ENCODE measurements around the gene PIBF1. TPM values are rescaled to one million over a fixed set of nuclear protein-coding genes. Genes with fewer than 3 reads are reported as not detected.

Gene PIBF1
- total RNA-seq, 1 donor from 2014 or later, result 44.8 TPM

- Mint-ChIP-seq H3K36me3 (peaks cover 3% of the 10 kb centered on the region), H3K27ac (no peak overlapping the region), H3K9me3 (no peaks in the 10 kb centered on the region), H3K4me1 (no peaks in the 10 kb centered on the region), H3K27me3 (ENCODE audit: insufficient read depth, low read depth) (no peaks in the 10 kb centered on the region), H3K4me3 (no peak overlapping the region)
- H3F3A ChIP-seq (ENCODE audit: low read depth), result no peaks in the 10 kb centered on the region
- no peak for DNase-seq (ENCODE audit: low spot score)
- no peak overlapping the region for H3K4me2 ChIP-seq
- no peaks in the 10 kb centered on the region for H3K36me3 ChIP-seq
- H4K20me1 ChIP-seq (ENCODE audit: low read depth), result no peaks in the 10 kb centered on the region
- H3K9ac ChIP-seq, result no peak overlapping the region
- H2AFZ ChIP-seq (replicated peaks), result no peak overlapping the region
- H3K4me3 ChIP-seq, result no peak overlapping the region
- H3K27ac ChIP-seq, result no peak overlapping the region
- no peaks in the 10 kb centered on the region for H3K79me2 ChIP-seq (ENCODE audit: low read depth)
- no peaks in the 10 kb centered on the region for H3K4me1 ChIP-seq
- no peaks in the 10 kb centered on the region for H3K27me3 ChIP-seq
- no peaks in the 10 kb centered on the region for H3K9me3 ChIP-seq (ENCODE audit: low read depth)
- TF ChIP-seq EZH2 (IDR thresholded peaks at IDR 0.05) (no peak), EZH2phosphoT487 (IDR thresholded peaks at IDR 0.05) (no peak), CTCF (IDR thresholded peaks at IDR 0.05) (no peak)
These were observed 243.5 kb downstream of the PIBF1 start for GRCh38 chr13:73025217-73026012.

DNA sequence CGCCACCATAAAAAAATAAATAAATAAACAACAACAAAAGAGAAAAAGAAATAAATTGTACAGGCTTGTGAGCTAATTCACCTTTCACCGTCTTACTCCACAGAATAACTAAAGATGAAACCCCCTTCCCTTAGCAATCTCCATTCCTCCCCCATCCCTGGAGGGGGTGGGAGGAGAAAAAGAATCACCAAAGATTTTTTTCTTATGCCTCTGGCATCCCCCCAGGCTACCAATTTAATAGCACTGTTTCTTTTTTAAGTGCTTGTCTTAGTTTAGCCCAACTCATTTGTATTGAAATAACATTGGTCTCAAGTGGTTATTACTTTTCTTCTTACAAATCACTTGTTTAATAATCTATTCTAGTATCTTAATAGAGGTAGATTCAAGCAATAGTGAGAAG, 253.0 kb downstream of the PIBF1 start:
- H3K4me2 ChIP-seq, result no peak overlapping the region
- no peak overlapping the region for H3K4me3 Mint-ChIP-seq
- no peaks in the 10 kb centered on the region for H3K27me3 ChIP-seq
- no peaks in the 10 kb centered on the region for H3K4me1 Mint-ChIP-seq
- H3K4me1 ChIP-seq, result peaks cover 6% of the 10 kb centered on the region
- no peak overlapping the region for H3K27ac ChIP-seq
- no peak overlapping the region for H3K9ac ChIP-seq
- no peaks in the 10 kb centered on the region for H4K20me1 ChIP-seq (ENCODE audit: low read depth)
- TF ChIP-seq EZH2 (IDR thresholded peaks at IDR 0.05) (no peak), EZH2phosphoT487 (IDR thresholded peaks at IDR 0.05) (no peak), CTCF (IDR thresholded peaks at IDR 0.05) (no peak)
- no peak overlapping the region for H3K4me3 ChIP-seq
- no peaks in the 10 kb centered on the region for H3K9me3 Mint-ChIP-seq
- no peak for DNase-seq (ENCODE audit: low spot score)
- H3F3A ChIP-seq (ENCODE audit: low read depth), result no peaks in the 10 kb centered on the region
- peaks cover 2% of the 10 kb centered on the region for H3K27me3 Mint-ChIP-seq (ENCODE audit: insufficient read depth, low read depth)
- no peaks in the 10 kb centered on the region for H3K79me2 ChIP-seq (ENCODE audit: low read depth)
- H3K9me3 ChIP-seq (ENCODE audit: low read depth), result no peaks in the 10 kb centered on the region
- no peak overlapping the region for H2AFZ ChIP-seq (replicated peaks)
- no peaks in the 10 kb centered on the region for H3K36me3 ChIP-seq
- no peaks in the 10 kb centered on the region for H3K36me3 Mint-ChIP-seq
- no peak overlapping the region for H3K27ac Mint-ChIP-seq

- H3K9me3 Mint-ChIP-seq, result no peaks in the 10 kb centered on the region
- peaks cover 2% of the 10 kb centered on the region for H3K27me3 Mint-ChIP-seq (ENCODE audit: insufficient read depth, low read depth)
- no peak overlapping the region for H3K27ac Mint-ChIP-seq
These were observed 253.7 kb downstream of the PIBF1 start for GRCh38 chr13:73035660-73036059.

More at GRCh38 chr13:73035660-73036059, 253.7 kb downstream of the PIBF1 start:
- no peaks in the 10 kb centered on the region for H3K36me3 ChIP-seq
- H3K4me1 Mint-ChIP-seq, result no peaks in the 10 kb centered on the region
- H3K9ac ChIP-seq, result no peak overlapping the region
- H3K4me1 ChIP-seq, result peaks cover 6% of the 10 kb centered on the region
- H3K79me2 ChIP-seq (ENCODE audit: low read depth), result no peaks in the 10 kb centered on the region
- TF ChIP-seq EZH2phosphoT487 (IDR thresholded peaks at IDR 0.05), result no peak
- no peak for TF ChIP-seq CTCF (IDR thresholded peaks at IDR 0.05)
- no peak for TF ChIP-seq EZH2 (IDR thresholded peaks at IDR 0.05)
- H3K4me3 ChIP-seq, result no peak overlapping the region
- no peaks in the 10 kb centered on the region for H3K36me3 Mint-ChIP-seq
- no peak for DNase-seq (ENCODE audit: low spot score)
- no peaks in the 10 kb centered on the region for H3K9me3 ChIP-seq (ENCODE audit: low read depth)
- no peak overlapping the region for H2AFZ ChIP-seq (replicated peaks)
- H4K20me1 ChIP-seq (ENCODE audit: low read depth), result no peaks in the 10 kb centered on the region
- no peaks in the 10 kb centered on the region for H3K27me3 ChIP-seq
- H3K4me2 ChIP-seq, result no peak overlapping the region
- no peaks in the 10 kb centered on the region for H3F3A ChIP-seq (ENCODE audit: low read depth)
- H3K4me3 Mint-ChIP-seq, result no peak overlapping the region
- H3K27ac ChIP-seq, result no peak overlapping the region
